ENCODE results near the gene IL1RAPL2. TPM values are rescaled to one million over a fixed set of nuclear protein-coding genes. Genes with fewer than 3 reads are reported as not detected.

Gene IL1RAPL2
- total RNA-seq, 4 donors from 2014 or later: 0.19 to 0.38 TPM; not detected in 2

GRCh38 chrX:105647749-105648148 lies 1081.8 kb downstream of the IL1RAPL2 start:
- intact Hi-C loops (cut with DNase I; ENCODE audit: low total_unique reads): no loop called here
- DNase-seq (ENCODE audit: low spot score in 2 of 2): no peak
- 53 to 67% methylated on average over 2 of the region's 2 CpGs for WGBS, 2 donors
- H3K4me3 ChIP-seq (ENCODE audit: low read depth, poor library complexity, severe bottlenecking): no peak overlapping the region
- TF ChIP-seq CTCF (IDR thresholded peaks at IDR 0.05) (no peak), POLR2A (IDR thresholded peaks at IDR 0.05) (no peak)

GRCh38 chrX:105648732-105649131 lies 1082.7 kb downstream of the IL1RAPL2 start:
- intact Hi-C loops (cut with DNase I; ENCODE audit: low total_unique reads): no loop called here
- WGBS, 2 donors: 89 to 100% methylated on average over 1 of the region's 1 CpG
- TF ChIP-seq POLR2A (IDR thresholded peaks at IDR 0.05) (no peak), CTCF (IDR thresholded peaks at IDR 0.05) (no peak)
- H3K4me3 ChIP-seq (ENCODE audit: low read depth, poor library complexity, severe bottlenecking): no peak overlapping the region
- DNase-seq (ENCODE audit: low spot score in 2 of 2): no peak

GRCh38 chrX:105650577-105650976 lies 1084.6 kb downstream of the IL1RAPL2 start:
- no peak for TF ChIP-seq POLR2A (IDR thresholded peaks at IDR 0.05)
- no peak for TF ChIP-seq CTCF (IDR thresholded peaks at IDR 0.05)
- WGBS, 2 donors: 50 to 55% methylated on average over 1 of the region's 1 CpG
- no peak overlapping the region for H3K4me3 ChIP-seq (ENCODE audit: low read depth, poor library complexity, severe bottlenecking)
- intact Hi-C loops (cut with DNase I; ENCODE audit: low total_unique reads): no loop called here
- no peak for DNase-seq (ENCODE audit: low spot score in 2 of 2)

- no peak for TF ChIP-seq CTCF (IDR thresholded peaks at IDR 0.05)
- TF ChIP-seq POLR2A (IDR thresholded peaks at IDR 0.05): no peak
- intact Hi-C loops (cut with DNase I; ENCODE audit: low total_unique reads): no loop called here
- DNase-seq (ENCODE audit: low spot score in 2 of 2): no peak
- no peak overlapping the region for H3K4me3 ChIP-seq (ENCODE audit: low read depth, poor library complexity, severe bottlenecking)
- WGBS, 2 donors: 75 to 82% methylated on average over 2 of the region's 2 CpGs
Measured at GRCh38 chrX:105650986-105651385, 1085.0 kb downstream of the IL1RAPL2 start.

GRCh38 chrX:105653891-105654290 lies 1087.9 kb downstream of the IL1RAPL2 start:
- 76 to 84% methylated on average over 2 of the region's 2 CpGs for whole genome bisulfite sequencing, 2 donors

More at GRCh38 chrX:105653891-105654290, 1087.9 kb downstream of the IL1RAPL2 start:
- intact Hi-C loops (cut with DNase I; ENCODE audit: low total_unique reads): no loop called here
- no peak overlapping the region for H3K4me3 ChIP-seq (ENCODE audit: low read depth, poor library complexity, severe bottlenecking)
- no peak for DNase-seq (ENCODE audit: low spot score in 2 of 2)
- TF ChIP-seq POLR2A (IDR thresholded peaks at IDR 0.05) (no peak), CTCF (IDR thresholded peaks at IDR 0.05) (no peak)
